Cardiac muscle cell (in vitro differentiated cells and primary cell): ENCODE measurements around the gene CAPN10. TPM values are rescaled to one million over a fixed set of nuclear protein-coding genes. Genes with fewer than 3 reads are reported as not detected.

ENCODE experiments used
- DNase-seq, 2 donors: peaks; one replicate each; pipeline versions ENCODE4 v3.0.0 to v3.0.0-alpha.2; 2010 to 2017; ENCODE audit warnings: low read depth in 1 of 2, low spot score in 1 of 2
- H3K27ac ChIP-seq: fragments of 200-600 bp; sonication (generic); 2 replicates; pipeline ENCODE4 v1.5.1; 2016
- H3K27me3 ChIP-seq: fragments of 200-600 bp; sonication (generic); 2 replicates; pipeline ENCODE4 v1.6.0; 2016; ENCODE audit warnings: control low read depth
- H3K36me3 ChIP-seq: fragments of 200-600 bp; sonication (generic); 2 replicates; pipeline ENCODE4 v1.5.1; 2016; ENCODE audit warnings: control low read depth
- H3K4me1 ChIP-seq: fragments of 200-600 bp; sonication (generic); 2 replicates; pipeline ENCODE4 v1.8.1; 2017; ENCODE audit warnings: low read depth, mild to moderate bottlenecking, mixed run types
- H3K4me3 ChIP-seq: fragments of 200-600 bp; sonication (generic); 2 replicates; pipeline ENCODE4 v1.5.1; 2016; ENCODE audit warnings: mild to moderate bottlenecking
- H3K9me3 ChIP-seq: fragments of 200-600 bp; sonication (generic); 2 replicates; pipeline ENCODE4 v1.5.1; 2017; ENCODE audit warnings: low read depth, mild to moderate bottlenecking, control low read depth
- polyA plus RNA-seq: library from polyadenylated mRNA; unstranded; fragments of >200 nt; fragmentation: Nextera tagmentation; extraction: Ambion mirVana; gene quantifications from 2 replicates; pipeline ENCODE4 v1.2.1, GENCODE V29; 2016
- total RNA-seq: library from RNA; depleted of rRNA; stranded (reverse); fragments of >200 nt; gene quantifications from 2 replicates; pipeline ENCODE4 v1.2.3, GENCODE V29; 2016
- TF ChIP-seq, protein P1 (sequence below): IDR thresholded peaks from 2 replicates; pipeline ENCODE4 v1.5.1; 2012; ENCODE audit warnings: low read depth, mild to moderate bottlenecking, low read length

The CAPN10 gene
- total and polyA plus RNA-seq, 2 experiments from 2014 or later = 60.8 to 62.8 TPM

GRCh38 chr2:240588006-240588655 lies 1.6 kb downstream of the CAPN10 start:
- H3K4me3 ChIP-seq = no peak overlapping the region
- peaks cover 6% of the 10 kb centered on the region for H3K4me1 ChIP-seq
- H3K27me3 ChIP-seq = no peaks in the 10 kb centered on the region
- no peak overlapping the region for H3K27ac ChIP-seq
- TF ChIP-seq, protein P1, sequence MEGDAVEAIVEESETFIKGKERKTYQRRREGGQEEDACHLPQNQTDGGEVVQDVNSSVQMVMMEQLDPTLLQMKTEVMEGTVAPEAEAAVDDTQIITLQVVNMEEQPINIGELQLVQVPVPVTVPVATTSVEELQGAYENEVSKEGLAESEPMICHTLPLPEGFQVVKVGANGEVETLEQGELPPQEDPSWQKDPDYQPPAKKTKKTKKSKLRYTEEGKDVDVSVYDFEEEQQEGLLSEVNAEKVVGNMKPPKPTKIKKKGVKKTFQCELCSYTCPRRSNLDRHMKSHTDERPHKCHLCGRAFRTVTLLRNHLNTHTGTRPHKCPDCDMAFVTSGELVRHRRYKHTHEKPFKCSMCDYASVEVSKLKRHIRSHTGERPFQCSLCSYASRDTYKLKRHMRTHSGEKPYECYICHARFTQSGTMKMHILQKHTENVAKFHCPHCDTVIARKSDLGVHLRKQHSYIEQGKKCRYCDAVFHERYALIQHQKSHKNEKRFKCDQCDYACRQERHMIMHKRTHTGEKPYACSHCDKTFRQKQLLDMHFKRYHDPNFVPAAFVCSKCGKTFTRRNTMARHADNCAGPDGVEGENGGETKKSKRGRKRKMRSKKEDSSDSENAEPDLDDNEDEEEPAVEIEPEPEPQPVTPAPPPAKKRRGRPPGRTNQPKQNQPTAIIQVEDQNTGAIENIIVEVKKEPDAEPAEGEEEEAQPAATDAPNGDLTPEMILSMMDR = no peak
- peaks cover 11% of the 10 kb centered on the region for H3K36me3 ChIP-seq
- DNase-seq = no peak
- H3K9me3 ChIP-seq = no peaks in the 10 kb centered on the region

DNA sequence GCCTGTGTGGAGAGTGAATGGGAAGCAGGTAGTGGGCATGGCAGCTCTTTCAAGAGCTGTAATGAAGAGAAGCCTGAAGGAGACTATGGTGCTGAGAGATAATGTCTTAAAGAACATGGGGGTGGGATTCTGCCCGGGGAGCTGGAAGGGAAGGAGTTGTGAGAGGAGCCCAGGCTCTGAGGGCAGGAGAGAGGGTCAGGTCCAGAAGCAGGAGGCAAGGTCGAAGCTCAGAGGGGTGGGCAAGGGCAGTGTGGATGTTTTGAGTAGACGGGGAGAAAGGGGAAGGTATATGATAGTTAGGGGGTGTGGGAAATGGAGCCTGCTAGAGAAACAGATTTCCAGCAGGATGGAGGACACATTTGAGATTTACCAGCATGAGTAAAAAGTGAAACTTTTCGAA lies 2.1 kb downstream of the CAPN10 start:
- H3K27ac ChIP-seq = no peak overlapping the region
- TF ChIP-seq, protein P1 = no peak
- no peaks in the 10 kb centered on the region for H3K9me3 ChIP-seq
- H3K4me3 ChIP-seq = no peak overlapping the region
- H3K36me3 ChIP-seq = peaks cover 11% of the 10 kb centered on the region
- DNase-seq = no peak
- H3K27me3 ChIP-seq = no peaks in the 10 kb centered on the region
- H3K4me1 ChIP-seq = peaks cover 6% of the 10 kb centered on the region

DNA sequence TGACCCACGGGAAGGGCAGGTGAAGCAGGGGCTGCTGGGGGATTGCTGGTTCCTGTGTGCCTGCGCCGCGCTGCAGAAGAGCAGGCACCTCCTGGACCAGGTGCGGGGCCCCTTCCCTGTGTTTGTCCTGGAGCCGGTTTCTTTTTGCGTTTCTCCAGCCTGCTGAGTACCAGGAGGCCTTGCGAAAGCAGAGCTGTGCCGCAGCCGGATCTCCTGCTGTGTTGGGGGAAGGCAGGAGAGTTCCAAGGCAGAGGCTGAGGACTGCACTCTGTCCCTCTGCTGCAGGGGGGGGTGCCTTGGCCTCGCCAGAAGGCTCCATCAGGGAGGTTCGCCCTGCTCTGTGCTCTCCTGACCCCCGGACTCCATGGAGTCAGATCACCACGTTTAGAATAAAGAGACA lies 2.8 kb downstream of the CAPN10 start:
- Histone ChIP-seq H3K36me3 (peaks cover 11% of the 10 kb centered on the region), H3K27ac (no peak overlapping the region), H3K4me1 (peaks cover 6% of the 10 kb centered on the region), H3K27me3 (no peaks in the 10 kb centered on the region), H3K4me3 (no peak overlapping the region), H3K9me3 (no peaks in the 10 kb centered on the region)
- DNase-seq = no peak
- TF ChIP-seq, protein P1 = no peak

DNA sequence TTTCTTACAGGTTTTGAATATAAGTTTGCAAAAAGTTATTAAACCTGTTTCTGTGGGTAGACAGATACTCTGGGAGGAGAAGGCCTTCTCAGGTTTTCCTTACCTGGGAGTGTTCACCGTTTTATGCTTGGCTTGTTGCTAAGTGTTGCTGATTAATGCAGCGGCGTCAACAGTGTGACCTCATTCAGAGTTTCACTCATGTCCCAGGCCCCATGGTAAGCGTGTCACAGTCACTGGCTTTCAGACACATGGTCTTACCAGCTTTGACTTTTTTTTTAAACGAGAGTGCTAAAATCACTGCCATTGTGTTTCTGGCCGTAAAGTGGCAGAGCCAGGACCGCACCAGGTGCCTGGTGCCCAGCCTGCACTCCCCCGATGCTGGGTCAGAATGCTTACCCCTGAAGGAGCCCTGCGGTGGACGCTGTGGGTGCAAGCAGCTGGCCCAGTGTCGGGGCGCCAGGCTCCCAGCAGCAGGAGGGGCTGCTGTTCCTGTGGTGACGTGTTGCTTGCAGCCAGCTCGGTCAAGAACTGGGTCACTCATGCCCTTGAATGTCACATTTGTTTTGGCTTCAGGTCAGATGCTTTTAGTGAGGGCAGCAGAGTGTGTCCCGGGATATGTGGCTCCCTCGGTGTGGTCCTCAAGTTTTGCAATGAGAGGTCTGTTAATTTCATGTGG lies 3.5 kb downstream of the CAPN10 start:
- TF ChIP-seq, protein P1 = no peak
- H3K36me3 ChIP-seq = peaks cover 11% of the 10 kb centered on the region
- H3K27ac ChIP-seq = no peak overlapping the region
- no peak for DNase-seq
- H3K4me3 ChIP-seq = no peak overlapping the region
- H3K4me1 ChIP-seq = peaks cover 6% of the 10 kb centered on the region
- no peaks in the 10 kb centered on the region for H3K9me3 ChIP-seq
- no peaks in the 10 kb centered on the region for H3K27me3 ChIP-seq

- H3K9me3 ChIP-seq = no peaks in the 10 kb centered on the region
- no peaks in the 10 kb centered on the region for H3K27me3 ChIP-seq
- peaks cover 11% of the 10 kb centered on the region for H3K36me3 ChIP-seq
- peaks cover 6% of the 10 kb centered on the region for H3K4me1 ChIP-seq
- no peak overlapping the region for H3K27ac ChIP-seq
- H3K4me3 ChIP-seq = no peak overlapping the region
- TF ChIP-seq, protein P1 = no peak
- DNase-seq = no peak
These were observed 4.2 kb downstream of the CAPN10 start for GRCh38 chr2:240590681-240591111.
